LNCaP clone FGC (cell line): ENCODE results near the gene NFIA.

Experiments
- DNase-seq: peaks from one replicate; pipeline ENCODE4 v3.0.0-alpha.2; 2011; ENCODE audit warnings: low read depth
- H3K4me3 ChIP-seq: 2 replicates; pipeline ENCODE4 v1.5.1; 2011; ENCODE audit warnings: mild to moderate bottlenecking, low read depth, low read length, control low read depth
- CTCF ChIP-seq: IDR thresholded peaks from 2 replicates; pipeline ENCODE4 v1.5.1; 2012; ENCODE audit warnings: mild to moderate bottlenecking; ENCODE audit not compliant: control insufficient read depth, insufficient read depth; ENCODE audit errors: extremely low read depth

Gene NFIA

GRCh38 chr1:61190618-61191432 is 108.5 kb downstream of the NFIA start:
- no peak for TF ChIP-seq CTCF
- H3K4me3 ChIP-seq: no peak overlapping the region
- DNase-seq: no peak

GRCh38 chr1:61191433-61191720 is 109.0 kb downstream of the NFIA start:
- DNase-seq: no peak
- no peak overlapping the region for H3K4me3 ChIP-seq
- TF ChIP-seq CTCF: no peak

- no peak overlapping the region for H3K4me3 ChIP-seq
- no peak for TF ChIP-seq CTCF
- DNase-seq: no peak
Observed at GRCh38 chr1:61192663-61193330, 110.4 kb downstream of the NFIA start.

GRCh38 chr1:61193808-61194207 is 111.4 kb downstream of the NFIA start:
- TF ChIP-seq CTCF: no peak
- no peak overlapping the region for H3K4me3 ChIP-seq
- no peak for DNase-seq

GRCh38 chr1:61198554-61198953 is 116.2 kb downstream of the NFIA start:
- no peak for DNase-seq

GRCh38 chr1:61201035-61201434 is 118.7 kb downstream of the NFIA start:
- TF ChIP-seq CTCF: no peak
- DNase-seq: no peak
- no peak overlapping the region for H3K4me3 ChIP-seq

More at GRCh38 chr1:61198554-61198953, 116.2 kb downstream of the NFIA start:
- H3K4me3 ChIP-seq: no peak overlapping the region
- TF ChIP-seq CTCF: no peak
